CD4-positive, alpha-beta T cell treated with Interleukin-17A for 4 hours (primary cell): ENCODE measurements around the gene CCDC85C.

Experiments used
- DNase-seq: peaks from one replicate; pipeline ENCODE4 v3.0.0-alpha.2; 2020; ENCODE audit warnings: mixed read lengths

The CCDC85C gene

GRCh38 chr14:99467336-99468078 lies 136.5 kb downstream of the CCDC85C start:
- no peak for DNase-seq

- no peak for DNase-seq
Observed at GRCh38 chr14:99466758-99467157, 137.2 kb downstream of the CCDC85C start.

GRCh38 chr14:99465288-99465687 lies 138.7 kb downstream of the CCDC85C start:
- DNase-seq = no peak

- no peak for DNase-seq
Observed at GRCh38 chr14:99463974-99464373, 140.0 kb downstream of the CCDC85C start.

GRCh38 chr14:99462210-99462609 lies 141.8 kb downstream of the CCDC85C start:
- DNase-seq = no peak

GRCh38 chr14:99461411-99462085 lies 142.5 kb downstream of the CCDC85C start:
- no peak for DNase-seq

- DNase-seq = no peak
Observed at GRCh38 chr14:99460793-99461192, 143.2 kb downstream of the CCDC85C start.

GRCh38 chr14:99459481-99460100 lies 144.4 kb downstream of the CCDC85C start:
- no peak for DNase-seq

- DNase-seq = no peak
Observed at GRCh38 chr14:99454246-99454645, 149.8 kb downstream of the CCDC85C start.

DNA sequence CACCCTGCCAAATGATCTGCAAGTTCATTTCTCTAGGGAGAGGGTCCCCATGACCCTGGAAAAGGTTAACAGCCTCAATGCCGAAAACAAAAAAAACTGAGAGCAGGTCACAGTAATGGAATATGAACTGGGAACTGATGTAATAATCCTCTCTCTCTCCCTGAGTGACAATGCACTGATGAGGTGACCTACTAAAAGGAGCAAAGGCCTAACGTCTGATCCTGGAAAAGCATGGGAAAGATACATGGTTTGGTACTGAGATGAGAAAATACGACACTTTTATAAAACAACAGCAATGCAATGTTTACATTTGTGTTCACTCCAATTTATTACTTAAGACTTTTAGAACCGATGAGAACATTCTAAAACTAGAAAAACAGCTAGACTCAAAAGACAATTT lies 151.0 kb downstream of the CCDC85C start:
- DNase-seq = no peak

GRCh38 chr14:99451234-99451633 lies 152.8 kb downstream of the CCDC85C start:
- DNase-seq = no peak

GRCh38 chr14:99450266-99450665 lies 153.7 kb downstream of the CCDC85C start:
- DNase-seq = no peak
